Right lobe of liver (tissue), 6 donors: ENCODE measurements around the gene LRMDA. TPM values are rescaled to one million over a fixed set of nuclear protein-coding genes. Genes with fewer than 3 reads are reported as not detected.

Experiments
- ATAC-seq, 4 donors: fragments of 200-7000 bp; cut with Tn5 transposase; one replicate each; pipeline ENCODE4 v1.9.1; 2020; ENCODE audit warnings: mild to moderate bottlenecking in 4 of 4, moderate library complexity in 4 of 4
- DNase-seq, 3 donors: peaks; one replicate each; pipeline ENCODE4 v3.0.0-alpha.2; 2020
- H3K27ac ChIP-seq, 3 donors: fragments of 200-600 bp; one replicate each; pipeline ENCODE4 v1.8.0; 2022
- H3K27me3 ChIP-seq, 2 donors: fragments of 200-600 bp; one replicate each; pipeline ENCODE4 v1.8.0; 2022
- H3K36me3 ChIP-seq, 4 donors: fragments of 200-600 bp; sonication (generic) in 1 of 4; one replicate each; pipeline versions ENCODE4 v1.5.1 to v1.8.0; 2017 to 2022; ENCODE audit warnings: control low read depth in 1 of 4
- H3K4me1 ChIP-seq, 4 donors: fragments of 200-600 bp; sonication (generic) in 1 of 4; one replicate each; pipeline versions ENCODE4 v1.5.1 to v1.8.0; 2017 to 2022; ENCODE audit warnings: control low read depth in 1 of 4
- H3K4me3 ChIP-seq, 3 donors: fragments of 200-600 bp; one replicate each; pipeline ENCODE4 v1.8.0; 2022
- H3K9me3 ChIP-seq, 4 donors: fragments of 200-600 bp; sonication (generic) in 1 of 4; one replicate each; pipeline versions ENCODE4 v1.5.1 to v1.8.0; 2017 to 2022; ENCODE audit warnings: control low read depth in 1 of 4
- CTCF ChIP-seq, 4 donors: fragments of 200-600 bp in 3 of 4; fragments of 450-650 bp in 1 of 4; IDR thresholded peaks; one replicate each; pipeline versions ENCODE4 v1.5.1 to v1.8.0; 2016 to 2022; ENCODE audit warnings: antibody characterized with exemption in 4 of 4, mild to moderate bottlenecking in 2 of 4
- POLR2A ChIP-seq: fragments of 450-650 bp; IDR thresholded peaks from one replicate; pipeline ENCODE4 v1.6.1; 2017; ENCODE audit warnings: antibody characterized with exemption, mild to moderate bottlenecking
- WGBS: methylation state at CpG from one replicate; pipeline ENCODE4 v1.1.6; 2018; ENCODE audit warnings: low coverage, low lambda C conversion rate; ENCODE audit not compliant: insufficient coverage; ENCODE audit errors: missing lambda C conversion rate; 5-methylcytosine and 5-hydroxymethylcytosine counted together
- intact Hi-C, 2 donors: fragments of 100-400 bp; cut with DNase I; formaldehyde crosslinking; loops; one replicate each; pipeline versions ENCODE4 v1.11.2 to v1.14.1; 2022
- total RNA-seq, 6 experiments: library from RNA; depleted of rRNA in 2 of 6; stranded (reverse); fragments of >200 nt in 2 of 6; fragmentation: NEBNext Ultra II Directional in 3 of 6; extraction: Animal tissue kit (Norgen Biotek cat#: 25700) in 3 of 6; gene quantifications; one replicate each; pipeline versions ENCODE4 v1.1.0 to v1.2.4, GENCODE V29; 2016 to 2023
- donor health status: DM: no; HTN: yes; CAD: no.
- donor health status: DM: no; HTN: no; CAD: no.
- donor health status: DM: no; HTN: no; CAD: no.
- donor health status: DM: no; HTN: yes; CAD: no.
- donor health status: DM: no; HTN: yes; CAD: no.

Gene LRMDA
- total RNA-seq, 6 experiments from 2014 or later, result 9.9 to 19.9 (median 16.3) TPM

GRCh38 chr10:76017733-76018433 is 586.5 kb downstream of the LRMDA start:
- H3K27ac ChIP-seq, result no peak overlapping the region
- no peak overlapping the region for H3K4me3 ChIP-seq
- no peaks in the 10 kb centered on the region for H3K27me3 ChIP-seq
- H3K4me1 ChIP-seq, result peaks cover 0 to 3% (median 0%) of the 10 kb centered on the region in 4 donors
- no peaks in the 10 kb centered on the region for H3K9me3 ChIP-seq
- DNase-seq, result no peak
- peak in 1 of 4 donors; percentile 36 for ATAC-seq
- WGBS, result 82% methylated on average over 4 of the region's 6 CpGs
- H3K36me3 ChIP-seq, result no peaks in the 10 kb centered on the region
- intact Hi-C loops, result no loop called here
- TF ChIP-seq POLR2A (no peak), CTCF (IDR thresholded peaks at IDR 0.05) (no peak)

GRCh38 chr10:76020630-76021029 is 589.2 kb downstream of the LRMDA start:
- intact Hi-C loops, result no loop called here
- Histone ChIP-seq H3K9me3 (no peaks in the 10 kb centered on the region), H3K4me1 (peaks cover 0 to 19% (median 9%) of the 10 kb centered on the region in 4 donors), H3K27ac (no peak overlapping the region), H3K4me3 (no peak overlapping the region), H3K36me3 (no peaks in the 10 kb centered on the region), H3K27me3 (no peaks in the 10 kb centered on the region)
- ATAC-seq, result no peak
- TF ChIP-seq CTCF (IDR thresholded peaks at IDR 0.05), result no peak
- no peak for TF ChIP-seq POLR2A
- 67% methylated on average over 1 of the region's 2 CpGs for WGBS
- DNase-seq, result no peak

GRCh38 chr10:76021398-76021797 is 590.0 kb downstream of the LRMDA start:
- intact Hi-C loops, result no loop called here
- no peaks in the 10 kb centered on the region for H3K9me3 ChIP-seq

GRCh38 chr10:76022366-76022765 is 590.9 kb downstream of the LRMDA start:
- no peaks in the 10 kb centered on the region for H3K9me3 ChIP-seq
- H3K4me1 ChIP-seq, result peaks cover 0 to 29% (median 9%) of the 10 kb centered on the region in 4 donors
- DNase-seq, result no peak
- WGBS, result 63% methylated on average over 2 of the region's 2 CpGs
- no peak overlapping the region for H3K27ac ChIP-seq
- H3K36me3 ChIP-seq, result no peaks in the 10 kb centered on the region
- no peak for TF ChIP-seq POLR2A
- no peak for TF ChIP-seq CTCF (IDR thresholded peaks at IDR 0.05)
- H3K27me3 ChIP-seq, result no peaks in the 10 kb centered on the region
- intact Hi-C loops, result no loop called here
- H3K4me3 ChIP-seq, result no peak overlapping the region
- ATAC-seq, result no peak

More at GRCh38 chr10:76021398-76021797, 590.0 kb downstream of the LRMDA start:
- H3K4me1 ChIP-seq, result peaks cover 0 to 24% (median 9%) of the 10 kb centered on the region in 4 donors
- H3K4me3 ChIP-seq, result no peak overlapping the region
- H3K27me3 ChIP-seq, result no peaks in the 10 kb centered on the region
- DNase-seq, result no peak
- no peaks in the 10 kb centered on the region for H3K36me3 ChIP-seq
- WGBS, result 100% methylated on average over 1 of the region's 1 CpG
- ATAC-seq, result no peak
- no peak for TF ChIP-seq CTCF (IDR thresholded peaks at IDR 0.05)
- TF ChIP-seq POLR2A, result no peak
- no peak overlapping the region for H3K27ac ChIP-seq
